ENCODE measurements around the gene CACNA1A.
"Not testable (repeated sequence)": the region's sequence is repeated elsewhere in the genome, so short reads cannot be mapped to it uniquely, and the experiment has no call there.

DNA sequence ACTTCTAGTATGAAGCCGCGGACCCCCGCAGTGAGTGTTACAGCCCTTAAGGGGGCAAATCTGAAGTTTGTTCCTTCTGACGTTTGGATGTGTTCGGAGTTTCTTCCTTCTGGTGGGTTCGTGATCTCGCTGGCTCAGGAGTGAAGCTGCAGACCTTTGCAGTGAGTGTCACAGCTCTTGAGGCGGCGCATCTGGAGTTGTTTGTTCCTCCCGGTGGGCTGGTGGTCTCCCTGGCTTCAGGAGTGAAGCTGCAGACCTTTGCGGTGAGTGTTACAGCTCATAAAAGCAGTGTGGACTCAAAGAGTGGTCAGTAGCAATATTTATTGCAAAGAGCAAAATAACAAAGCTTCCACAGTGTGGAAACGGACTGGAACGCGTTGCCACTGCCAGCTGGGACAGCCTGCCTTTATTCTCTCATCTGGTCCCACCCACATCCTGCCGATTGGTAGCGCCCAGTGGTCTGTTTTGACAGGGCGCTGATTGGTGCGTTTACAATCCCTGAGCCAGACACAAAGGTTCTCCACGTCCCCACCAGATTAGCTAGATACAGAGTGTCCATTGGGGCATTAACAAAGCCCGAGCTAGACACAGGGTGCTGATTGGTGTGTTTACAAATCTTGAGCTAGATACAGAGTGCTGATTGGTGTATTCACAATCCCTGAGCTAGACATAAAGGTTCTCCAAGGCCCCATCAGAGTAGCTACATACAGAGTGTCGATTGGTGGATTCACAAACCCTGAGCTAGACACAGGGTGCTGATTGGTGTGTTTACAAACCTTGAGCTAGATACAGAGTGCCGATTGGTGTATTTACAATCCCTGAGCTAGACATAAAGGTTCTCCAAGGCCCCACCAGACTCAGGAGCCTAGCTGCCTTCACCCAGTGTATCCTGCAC lies 320.3 kb downstream of the CACNA1A start:
- not testable (repeated sequence) for TF ChIP-seq ZFP69B (tag by site-specific recombination; IDR thresholded peaks at IDR 0.05); BCL11A (tag by site-specific recombination; IDR thresholded peaks at IDR 0.05; ENCODE audit: low read depth); ZNF274 (IDR thresholded peaks at IDR 0.05; ENCODE audit: low read length); ZNF274 (tag by site-specific recombination; IDR thresholded peaks at IDR 0.05; ENCODE audit: borderline replicate concordance); ZNF302 (tag by site-specific recombination; IDR thresholded peaks at IDR 0.05; ENCODE audit: low read depth); SCRT1 (tag by site-specific recombination; IDR thresholded peaks at IDR 0.05; ENCODE audit: borderline replicate concordance)
- TF ChIP-seq, protein P1, sequence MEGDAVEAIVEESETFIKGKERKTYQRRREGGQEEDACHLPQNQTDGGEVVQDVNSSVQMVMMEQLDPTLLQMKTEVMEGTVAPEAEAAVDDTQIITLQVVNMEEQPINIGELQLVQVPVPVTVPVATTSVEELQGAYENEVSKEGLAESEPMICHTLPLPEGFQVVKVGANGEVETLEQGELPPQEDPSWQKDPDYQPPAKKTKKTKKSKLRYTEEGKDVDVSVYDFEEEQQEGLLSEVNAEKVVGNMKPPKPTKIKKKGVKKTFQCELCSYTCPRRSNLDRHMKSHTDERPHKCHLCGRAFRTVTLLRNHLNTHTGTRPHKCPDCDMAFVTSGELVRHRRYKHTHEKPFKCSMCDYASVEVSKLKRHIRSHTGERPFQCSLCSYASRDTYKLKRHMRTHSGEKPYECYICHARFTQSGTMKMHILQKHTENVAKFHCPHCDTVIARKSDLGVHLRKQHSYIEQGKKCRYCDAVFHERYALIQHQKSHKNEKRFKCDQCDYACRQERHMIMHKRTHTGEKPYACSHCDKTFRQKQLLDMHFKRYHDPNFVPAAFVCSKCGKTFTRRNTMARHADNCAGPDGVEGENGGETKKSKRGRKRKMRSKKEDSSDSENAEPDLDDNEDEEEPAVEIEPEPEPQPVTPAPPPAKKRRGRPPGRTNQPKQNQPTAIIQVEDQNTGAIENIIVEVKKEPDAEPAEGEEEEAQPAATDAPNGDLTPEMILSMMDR (tag by site-specific recombination; IDR thresholded peaks at IDR 0.05), result not testable (repeated sequence)
- peak; percentile 36 for TF ChIP-seq SP2 (tag by site-specific recombination; IDR thresholded peaks at IDR 0.05)

Measured in HEK293 (cell line).